Pulmonary artery endothelial cell (primary cell): ENCODE results near the gene CELF5. TPM values are rescaled to one million over a fixed set of nuclear protein-coding genes. Genes with fewer than 3 reads are reported as not detected.

ENCODE experiments used
- DNase-seq: peaks from one replicate; pipeline ENCODE4 v3.0.0-alpha.2; 2011; ENCODE audit warnings: low read depth, low spot score
- total RNA-seq: library from RNA; depleted of rRNA; stranded (reverse); fragments of >200 nt; gene quantifications from 2 replicates; pipeline ENCODE4 v1.2.3, GENCODE V29; 2014

Gene CELF5
- total RNA-seq, 1 donor from 2014 or later = not detected

DNA sequence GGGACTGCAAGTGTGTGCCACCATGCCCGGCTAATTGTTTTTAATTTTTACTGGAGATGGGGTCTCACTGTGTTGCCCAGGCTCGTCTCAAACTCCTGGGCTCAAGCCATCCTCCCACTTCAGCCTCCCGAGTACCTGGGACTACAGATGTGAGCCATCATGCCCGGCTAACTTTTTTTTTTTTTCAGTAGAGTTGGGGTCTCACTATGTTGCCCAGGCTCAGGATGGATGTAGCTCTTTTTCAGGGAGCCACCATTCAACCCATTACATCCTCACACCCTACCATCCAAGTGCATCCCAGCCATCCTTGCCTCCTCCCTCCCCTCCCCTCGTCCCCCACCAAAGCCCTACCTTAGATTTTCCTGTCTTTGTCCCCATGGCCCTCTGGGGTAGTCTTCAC lies 14.9 kb downstream of the CELF5 start:
- no peak for DNase-seq

GRCh38 chr19:3243819-3244700 lies 19.6 kb downstream of the CELF5 start:
- DNase-seq = no peak

- DNase-seq = no peak
Measured at GRCh38 chr19:3245050-3245449, 20.6 kb downstream of the CELF5 start.

- DNase-seq = no peak
Measured at GRCh38 chr19:3248728-3249326, 24.4 kb downstream of the CELF5 start.

DNA sequence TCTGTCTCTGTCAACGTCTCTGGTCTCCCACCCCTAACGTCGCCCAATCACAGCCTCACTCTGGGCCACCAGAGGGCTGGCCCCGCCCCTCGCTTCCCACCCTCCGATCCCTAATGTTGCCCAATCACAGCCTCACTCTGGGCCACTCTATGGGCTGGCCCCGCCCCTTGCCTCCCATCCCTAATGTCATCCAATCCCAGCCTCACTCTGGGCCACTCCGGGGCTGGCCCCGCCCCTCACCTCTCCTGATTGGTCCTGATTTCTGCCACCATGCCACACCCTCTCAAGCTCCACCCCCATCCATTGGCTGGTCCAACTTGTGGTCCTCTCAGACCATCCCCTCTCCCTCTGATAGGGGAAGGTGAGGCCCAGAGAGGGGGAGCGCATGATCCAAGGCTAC lies 24.9 kb downstream of the CELF5 start:
- no peak for DNase-seq

DNA sequence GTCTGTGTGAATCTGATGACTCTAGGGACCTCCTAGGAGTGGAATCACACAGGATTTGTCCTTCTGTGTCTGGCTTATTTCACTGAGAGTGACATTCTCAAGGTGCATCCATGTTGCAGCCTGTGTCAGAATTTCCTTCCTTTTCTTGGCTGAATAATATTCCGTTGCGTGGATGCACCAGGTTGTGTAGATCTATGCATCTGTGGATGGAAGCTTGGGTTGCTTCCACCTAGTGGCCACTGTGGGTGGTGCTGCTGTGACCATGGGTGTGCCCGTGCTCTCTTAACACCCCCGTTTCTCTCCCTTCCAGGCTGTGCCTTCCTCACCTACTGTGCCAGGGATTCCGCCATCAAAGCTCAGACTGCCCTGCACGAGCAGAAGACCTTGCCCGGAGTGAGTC lies 26.2 kb downstream of the CELF5 start:
- DNase-seq = no peak

DNA sequence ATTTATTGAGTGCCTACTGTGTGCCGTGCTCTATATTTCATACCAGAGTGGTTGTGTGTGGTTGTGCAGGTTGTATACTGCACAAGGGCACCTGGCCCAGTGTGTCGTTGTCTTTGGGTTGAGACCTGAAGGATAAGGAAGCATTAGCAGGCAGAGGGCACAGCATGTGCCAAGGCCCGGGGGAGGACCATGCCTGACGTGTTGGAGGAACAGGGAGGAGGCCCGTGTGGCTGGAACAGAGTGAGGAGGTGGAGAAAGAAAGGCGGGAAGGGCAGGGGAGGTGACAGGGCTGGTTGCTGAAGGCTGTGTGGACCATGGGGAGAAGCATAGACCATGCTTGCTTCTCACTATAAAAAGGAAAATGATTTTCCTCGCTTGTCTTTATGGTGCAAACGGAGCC lies 26.8 kb downstream of the CELF5 start:
- no peak for DNase-seq

DNA sequence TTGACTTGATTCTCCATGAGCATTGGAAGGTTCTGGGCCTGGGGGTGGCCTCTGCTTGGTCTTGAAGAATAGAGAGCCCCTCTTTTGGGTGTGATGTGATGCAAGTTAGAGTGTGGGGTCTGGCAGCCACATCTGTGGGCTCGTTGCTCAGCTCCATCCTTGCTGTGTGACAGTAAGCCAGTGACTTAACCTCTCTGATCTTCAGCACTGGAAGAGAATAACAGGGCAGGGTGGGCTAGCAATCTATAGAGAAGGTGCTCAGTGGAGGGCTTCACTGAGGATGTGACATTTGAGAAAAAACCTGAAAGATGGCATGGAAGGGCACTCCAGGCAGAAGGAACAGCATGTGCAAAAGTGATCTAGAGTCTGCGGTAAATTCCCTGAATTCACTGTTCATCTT lies 28.2 kb downstream of the CELF5 start:
- DNase-seq = no peak

DNA sequence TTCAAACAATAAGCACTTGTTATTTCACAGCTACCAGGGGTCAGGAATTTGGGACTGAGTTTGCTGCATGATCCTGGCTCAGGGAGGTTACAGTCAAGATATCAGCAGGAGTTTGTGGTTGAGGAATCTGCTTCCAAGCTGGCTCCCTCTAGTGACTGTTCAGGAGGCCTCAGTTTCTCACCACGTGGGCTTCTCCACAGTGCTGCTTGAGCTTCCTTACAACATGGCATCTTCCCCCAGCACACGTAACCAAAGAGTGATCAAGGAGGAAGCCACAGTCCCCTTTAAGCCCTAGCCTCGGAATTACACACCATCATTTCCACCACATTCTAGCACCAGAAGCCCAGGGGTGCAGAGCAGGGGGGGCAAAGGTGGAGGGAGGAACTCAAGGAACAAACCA lies 28.8 kb downstream of the CELF5 start:
- no peak for DNase-seq

DNA sequence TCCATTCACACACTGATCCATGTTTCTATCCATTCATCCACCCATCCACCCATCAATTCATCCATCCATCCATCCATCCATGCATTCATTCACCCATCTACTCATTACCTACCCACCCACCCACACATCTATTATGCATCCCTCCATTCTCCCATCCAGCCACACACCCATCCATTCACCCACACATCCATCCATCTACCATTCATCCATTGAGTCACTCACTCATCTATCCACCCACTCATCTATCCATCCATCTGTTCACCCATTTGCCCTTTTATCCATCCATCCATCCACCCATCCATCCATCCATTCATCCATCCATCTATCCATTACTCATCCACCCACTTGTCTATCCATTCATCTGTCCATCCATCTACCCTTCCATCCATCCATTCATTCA lies 30.1 kb downstream of the CELF5 start:
- DNase-seq = no peak

- no peak for DNase-seq
Measured at GRCh38 chr19:3257071-3257470, 32.6 kb downstream of the CELF5 start.

GRCh38 chr19:3262362-3262761 lies 37.9 kb downstream of the CELF5 start:
- no peak for DNase-seq

- DNase-seq = no peak
Measured at GRCh38 chr19:3263866-3264265, 39.4 kb downstream of the CELF5 start.

- DNase-seq = no peak
Measured at GRCh38 chr19:3265432-3265831, 41.0 kb downstream of the CELF5 start.

DNA sequence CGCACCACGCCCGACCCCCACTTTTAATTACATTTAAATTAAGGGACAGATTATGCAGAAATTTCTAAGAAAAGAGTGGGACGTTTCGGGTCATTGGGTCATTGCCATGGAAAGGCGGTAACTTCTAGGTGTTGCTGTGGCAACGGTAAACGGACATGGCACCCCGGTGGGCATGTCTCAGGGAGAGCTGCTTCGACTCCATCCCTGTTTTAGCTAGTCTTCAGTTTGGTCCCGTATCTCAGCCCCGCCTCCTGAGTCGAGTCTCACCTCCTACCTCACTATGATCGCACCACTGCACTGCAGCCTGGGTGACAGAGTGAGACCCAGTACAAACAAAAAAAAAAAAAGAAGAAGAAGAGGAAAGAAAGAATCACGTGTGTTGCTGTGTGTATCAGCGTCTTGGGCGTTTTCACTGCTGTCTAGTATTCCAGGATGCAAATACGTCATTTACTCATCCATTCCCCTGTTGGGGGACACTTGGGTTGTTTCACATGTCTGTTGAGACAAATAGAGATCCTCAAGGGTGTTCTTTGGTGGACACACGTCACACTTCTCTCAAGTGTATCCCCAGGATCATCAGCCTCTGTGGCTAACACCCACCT lies 41.7 kb downstream of the CELF5 start:
- DNase-seq = no peak

DNA sequence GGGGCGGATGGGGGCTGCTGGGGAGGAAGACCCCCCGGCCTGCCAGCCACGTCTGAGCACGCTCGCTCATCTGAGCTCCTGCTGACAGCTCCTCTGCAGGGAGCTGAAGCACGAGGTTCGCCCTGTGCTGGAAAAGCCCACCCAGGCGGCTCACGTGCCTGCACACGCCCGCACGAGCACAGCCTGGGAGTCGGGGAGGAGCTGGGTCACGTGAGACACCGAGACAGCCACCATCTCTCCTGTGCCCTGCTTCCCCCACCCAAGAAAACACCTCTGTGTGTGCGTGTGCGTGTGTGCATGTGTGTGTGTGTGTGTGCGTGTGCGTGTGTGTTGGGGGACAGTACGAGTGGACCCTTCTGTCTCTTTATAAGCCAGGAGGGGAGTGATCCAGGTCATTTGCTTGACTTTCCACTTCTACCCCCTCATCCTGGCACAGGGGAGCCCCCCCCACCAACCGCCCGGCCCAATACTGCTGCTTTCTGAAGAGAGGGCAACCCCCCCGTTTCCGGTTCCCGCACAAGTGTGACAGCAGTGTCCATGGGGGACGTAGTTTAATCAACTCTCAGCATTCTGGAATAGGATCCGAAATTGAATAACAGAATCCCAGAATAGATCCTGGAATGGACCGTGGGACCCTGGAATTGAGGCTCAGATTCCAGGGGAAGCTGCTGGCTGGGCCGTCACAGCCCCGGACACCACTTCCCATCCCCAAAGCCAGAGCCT lies 42.5 kb downstream of the CELF5 start:
- no peak for DNase-seq

DNA sequence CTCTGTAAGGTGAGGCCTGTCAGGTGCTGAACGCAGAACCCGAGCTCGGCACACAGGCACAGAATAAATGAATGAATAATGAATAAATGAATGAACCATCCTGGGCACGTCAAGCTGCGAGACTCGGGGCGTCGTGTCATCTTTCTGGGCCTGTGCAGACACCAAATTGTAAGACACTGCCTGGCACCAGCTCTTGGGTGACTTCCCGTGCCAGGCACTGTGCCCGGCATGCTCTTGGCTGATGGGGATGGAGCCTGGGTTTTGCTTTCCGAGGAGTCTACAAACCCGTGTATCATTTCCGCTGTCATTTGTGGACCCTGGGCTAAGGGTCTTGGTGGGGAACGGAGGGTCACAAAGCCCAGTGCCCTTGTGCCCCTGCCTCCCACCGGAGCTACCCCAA lies 43.9 kb downstream of the CELF5 start:
- DNase-seq = no peak

GRCh38 chr19:3268763-3269162 lies 44.3 kb downstream of the CELF5 start:
- no peak for DNase-seq

- DNase-seq = no peak
Measured at GRCh38 chr19:3269916-3270671, 45.6 kb downstream of the CELF5 start.

- DNase-seq = no peak
Measured at GRCh38 chr19:3270902-3271301, 46.4 kb downstream of the CELF5 start.

- DNase-seq = no peak
Measured at GRCh38 chr19:3272401-3272931, 48.0 kb downstream of the CELF5 start.
